NK-92 (cell line): ENCODE results near the gene HS1BP3.

Source experiments
- DNase-seq: peaks from one replicate; lab custom pipeline; 2025; ENCODE audit not compliant: unreplicated experiment; lab: John Stamatoyannopoulos, UW

Gene HS1BP3

GRCh38 chr2:20619624-20620024, 31.3 kb downstream of the HS1BP3 start:
- no peak for DNase-seq

DNA sequence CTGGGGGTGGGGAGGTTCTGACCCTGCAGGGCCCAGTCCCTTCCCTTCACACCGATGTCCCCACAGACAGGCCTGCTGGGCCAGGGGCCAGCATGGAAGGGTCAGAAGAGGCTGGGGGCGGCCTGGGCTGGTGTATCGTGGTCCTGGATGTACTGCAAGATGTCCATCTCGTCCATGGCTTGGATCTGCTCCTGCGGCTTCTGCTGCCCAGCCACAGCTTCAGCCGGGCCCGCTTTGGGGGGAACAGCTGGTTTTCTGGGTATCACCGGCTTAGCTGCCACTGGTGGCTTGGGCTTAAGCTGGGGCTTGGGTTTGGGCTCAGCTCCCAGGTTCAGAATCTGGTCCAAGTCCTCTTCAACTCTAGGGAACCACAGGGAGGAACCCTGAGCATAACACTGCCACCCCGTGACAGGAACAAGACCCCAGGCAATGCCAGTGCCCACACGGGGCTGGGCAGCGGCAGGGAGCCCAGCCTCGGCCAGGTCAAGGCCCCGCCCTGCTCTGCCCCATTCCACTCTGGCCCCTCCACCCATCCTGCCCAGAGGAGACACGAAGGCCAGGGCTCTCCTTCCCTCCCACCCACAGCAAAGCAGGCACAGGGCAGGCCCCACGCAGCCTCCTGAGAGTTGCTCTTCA, 31.9 kb downstream of the HS1BP3 start:
- DNase-seq: no peak

- DNase-seq: no peak
These were observed 32.4 kb downstream of the HS1BP3 start for GRCh38 chr2:20618468-20618885.

GRCh38 chr2:20617892-20618467, 32.9 kb downstream of the HS1BP3 start:
- no peak for DNase-seq

GRCh38 chr2:20617081-20617575, 33.8 kb downstream of the HS1BP3 start:
- no peak for DNase-seq

GRCh38 chr2:20616341-20616871, 34.5 kb downstream of the HS1BP3 start:
- no peak for DNase-seq

- DNase-seq: no peak
These were observed 35.2 kb downstream of the HS1BP3 start for GRCh38 chr2:20615466-20616241.

GRCh38 chr2:20615068-20615465, 35.8 kb downstream of the HS1BP3 start:
- no peak for DNase-seq

GRCh38 chr2:20614201-20615067, 36.5 kb downstream of the HS1BP3 start:
- no peak for DNase-seq

DNA sequence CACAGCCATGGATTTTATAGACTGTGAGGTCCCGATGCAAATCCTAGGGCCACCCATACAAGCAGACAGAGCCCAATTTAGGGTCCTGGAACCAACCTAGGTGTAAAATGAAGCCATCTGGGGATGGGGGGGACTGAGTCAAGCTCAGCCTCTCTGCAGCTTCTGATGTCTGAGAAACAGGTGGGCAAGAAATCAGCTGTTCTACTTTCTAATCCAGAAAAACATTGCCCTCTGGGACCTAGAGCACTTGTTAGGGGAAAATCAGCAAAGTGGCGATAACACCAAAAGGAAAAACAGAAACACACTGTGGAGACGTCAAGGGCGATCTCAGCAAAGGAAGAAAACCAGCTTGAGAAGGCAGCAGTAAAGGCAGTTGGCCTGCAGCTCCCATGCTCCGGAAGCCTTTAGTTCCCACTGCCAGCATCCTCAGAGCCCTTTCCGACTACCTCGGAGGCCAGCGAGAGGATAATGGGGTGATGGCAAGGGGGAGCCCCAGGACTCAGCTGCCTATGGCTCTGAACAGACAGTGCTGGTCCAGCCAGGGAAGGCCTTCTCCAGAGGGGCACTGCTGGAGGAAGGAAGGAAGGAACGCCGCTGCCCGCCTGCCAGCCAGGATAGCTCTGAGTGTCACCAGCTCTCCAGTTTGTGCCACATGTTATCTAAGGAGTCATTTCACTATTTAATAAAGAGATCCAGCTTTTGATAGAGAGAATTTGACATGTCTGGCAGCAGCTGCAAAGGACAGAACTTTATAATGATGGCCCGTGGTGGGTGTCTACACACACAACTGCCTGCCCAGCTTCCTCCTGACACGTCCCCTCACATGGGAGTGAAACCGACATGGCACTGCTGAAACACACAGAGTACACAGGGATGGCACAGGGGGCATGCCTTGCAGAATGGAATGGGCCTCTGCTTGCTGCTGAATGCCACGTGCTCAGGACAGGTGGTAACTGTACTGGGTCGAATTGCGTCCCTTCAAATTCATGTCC, 37.7 kb downstream of the HS1BP3 start:
- no peak for DNase-seq

DNA sequence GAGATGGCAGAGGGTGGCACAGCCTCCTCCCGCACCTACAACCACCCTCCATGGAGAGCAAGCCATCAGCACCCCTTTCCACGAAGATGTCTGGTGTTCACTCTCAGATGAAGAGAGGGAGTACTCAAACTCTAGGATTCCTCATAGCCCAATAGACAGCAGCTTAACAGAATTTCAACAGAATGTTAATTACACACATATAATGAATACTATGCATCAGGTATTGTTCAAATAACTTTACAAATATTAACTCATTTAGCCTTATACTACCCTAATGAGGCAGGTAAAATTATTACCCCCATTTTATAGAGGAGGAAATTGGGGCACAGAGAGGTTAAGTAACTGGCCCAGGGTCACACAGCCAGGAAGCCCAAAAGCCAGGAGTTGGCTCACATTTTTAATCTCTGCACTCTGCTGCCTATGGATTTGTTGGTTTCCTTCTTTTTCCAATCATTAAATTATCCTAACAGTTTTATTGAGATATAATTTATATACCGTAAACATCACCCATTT, 39.0 kb downstream of the HS1BP3 start:
- no peak for DNase-seq

DNA sequence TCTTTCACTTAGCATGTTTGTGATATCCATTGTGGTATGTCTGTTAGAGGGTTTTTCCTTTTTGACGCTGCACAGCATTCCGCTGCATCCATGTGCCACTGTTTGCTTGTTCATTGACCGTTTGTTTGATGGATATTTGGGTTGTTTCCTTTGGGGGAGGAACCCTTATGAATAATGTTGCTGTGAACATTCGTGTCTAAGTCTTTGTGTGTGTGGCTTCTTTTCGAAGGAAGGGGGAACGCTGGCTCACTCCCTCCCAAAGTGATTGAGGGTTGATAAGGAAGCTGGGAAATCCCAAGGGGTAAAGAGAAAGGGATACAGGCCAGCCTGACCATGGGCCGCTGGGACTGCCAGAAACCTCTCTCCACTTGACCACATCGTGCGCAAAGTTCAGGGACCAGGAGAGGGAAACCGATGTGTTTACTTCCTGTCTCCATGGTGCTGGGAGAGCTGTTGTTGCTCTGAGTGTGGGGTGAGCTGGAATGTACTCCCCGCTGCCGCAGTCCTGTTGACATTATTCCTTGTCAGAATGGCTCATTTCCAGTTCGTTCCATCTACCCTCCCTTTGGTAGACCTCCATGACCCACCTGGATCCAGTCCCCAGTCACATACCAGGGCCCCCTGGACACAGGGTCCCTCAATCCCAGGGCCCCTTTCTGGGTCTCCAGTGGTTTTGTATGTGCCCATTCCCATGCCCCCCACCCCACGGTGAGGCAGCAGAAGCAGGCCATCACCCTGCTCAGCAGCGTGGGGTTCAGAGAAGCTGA, 39.6 kb downstream of the HS1BP3 start:
- no peak for DNase-seq

GRCh38 chr2:20609995-20610357, 40.9 kb downstream of the HS1BP3 start:
- DNase-seq: no peak

GRCh38 chr2:20609349-20609994, 41.4 kb downstream of the HS1BP3 start:
- no peak for DNase-seq

DNA sequence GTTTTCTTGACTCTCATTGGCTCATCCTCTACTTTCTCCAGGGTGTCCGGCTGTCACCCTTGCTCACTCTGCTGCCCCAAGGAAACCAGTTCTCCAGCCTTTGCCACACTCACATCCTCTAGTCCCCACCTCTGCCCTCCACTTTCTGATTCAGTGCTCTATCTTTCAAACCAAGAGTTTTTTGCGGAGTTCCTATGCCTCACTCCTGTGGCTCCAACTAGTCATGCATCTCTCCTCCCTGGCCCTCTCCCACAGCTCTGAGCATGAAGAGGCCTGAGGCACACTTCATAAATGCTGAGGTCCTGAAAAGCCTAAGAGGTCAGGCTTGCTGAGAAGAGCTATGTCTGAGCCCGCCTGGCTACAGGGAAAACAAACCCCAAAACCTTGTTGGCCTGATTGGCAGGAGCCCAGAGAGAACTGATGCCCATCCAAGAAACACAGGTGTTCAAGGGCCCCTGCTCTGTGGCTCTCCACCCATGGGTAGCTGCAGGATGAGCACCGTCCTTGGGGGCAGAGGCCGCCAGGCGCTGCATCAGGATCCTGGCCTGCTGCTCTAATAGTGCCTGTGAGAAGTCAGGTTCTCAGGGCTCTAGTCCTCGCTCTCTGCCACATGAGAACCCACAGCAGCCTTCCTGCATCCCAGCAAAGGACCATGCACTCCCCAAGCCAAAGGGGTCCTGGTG, 42.1 kb downstream of the HS1BP3 start:
- DNase-seq: no peak

- DNase-seq: no peak
These were observed 43.5 kb downstream of the HS1BP3 start for GRCh38 chr2:20607446-20607845.

DNA sequence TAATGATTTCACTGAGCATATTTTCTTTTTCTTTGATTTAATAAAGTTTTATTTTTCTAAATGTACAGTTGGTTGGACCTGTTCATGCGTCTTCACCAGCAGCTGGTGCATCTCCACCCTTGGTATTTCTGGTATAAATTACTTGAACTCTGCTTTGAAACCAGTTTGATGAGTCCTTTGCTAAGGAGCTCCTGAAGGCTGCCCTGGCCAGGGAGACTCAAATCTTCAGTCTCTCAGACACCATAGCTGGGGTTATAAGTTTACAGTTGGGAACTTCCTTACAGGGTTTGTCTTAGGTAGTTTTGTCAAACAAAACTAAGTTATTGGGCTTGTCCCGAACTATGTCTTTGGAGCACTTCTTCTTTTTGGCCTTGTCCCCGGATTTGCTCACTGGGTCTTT, 44.7 kb downstream of the HS1BP3 start:
- no peak for DNase-seq

- no peak for DNase-seq
These were observed 45.9 kb downstream of the HS1BP3 start for GRCh38 chr2:20604951-20605381.
